ENCODE measurements around the gene CAVIN4. TPM values are rescaled to one million over a fixed set of nuclear protein-coding genes. Genes with fewer than 3 reads are reported as not detected.

The CAVIN4 gene
- total RNA-seq, 1 donor from 2014 or later: 7.4 TPM

GRCh38 chr9:100581081-100581480, 3.2 kb downstream of the CAVIN4 start:
- Mint-ChIP-seq H3K27ac (ENCODE audit: unreplicated experiment) (no peak overlapping the region), H3K36me3 (ENCODE audit: low read depth, unreplicated experiment) (peaks cover 9% of the 10 kb centered on the region), H3K4me1 (ENCODE audit: unreplicated experiment) (no peaks in the 10 kb centered on the region), H3K4me3 (ENCODE audit: unreplicated experiment) (no peak overlapping the region), H3K27me3 (ENCODE audit: unreplicated experiment) (peaks cover 1% of the 10 kb centered on the region), H3K9me3 (ENCODE audit: unreplicated experiment) (no peaks in the 10 kb centered on the region)
- DNase-seq (ENCODE audit: low spot score): no peak
- no peak for TF ChIP-seq CTCF (IDR thresholded peaks at IDR 0.05; ENCODE audit: unreplicated experiment)

GRCh38 chr9:100581661-100582060, 3.8 kb downstream of the CAVIN4 start:
- Mint-ChIP-seq H3K27me3 (ENCODE audit: unreplicated experiment) (peaks cover 1% of the 10 kb centered on the region), H3K9me3 (ENCODE audit: unreplicated experiment) (no peaks in the 10 kb centered on the region), H3K36me3 (ENCODE audit: low read depth, unreplicated experiment) (peaks cover 6% of the 10 kb centered on the region), H3K27ac (ENCODE audit: unreplicated experiment) (no peak overlapping the region), H3K4me1 (ENCODE audit: unreplicated experiment) (peaks cover 2% of the 10 kb centered on the region), H3K4me3 (ENCODE audit: unreplicated experiment) (no peak overlapping the region)
- TF ChIP-seq CTCF (IDR thresholded peaks at IDR 0.05; ENCODE audit: unreplicated experiment): no peak
- DNase-seq (ENCODE audit: low spot score): no peak

- H3K4me1 Mint-ChIP-seq (ENCODE audit: unreplicated experiment): peaks cover 13% of the 10 kb centered on the region
- no peaks in the 10 kb centered on the region for H3K9me3 Mint-ChIP-seq (ENCODE audit: unreplicated experiment)
- H3K4me3 Mint-ChIP-seq (ENCODE audit: unreplicated experiment): no peak overlapping the region
- peaks cover 1% of the 10 kb centered on the region for H3K27me3 Mint-ChIP-seq (ENCODE audit: unreplicated experiment)
- DNase-seq (ENCODE audit: low spot score): no peak
- no peak for TF ChIP-seq CTCF (IDR thresholded peaks at IDR 0.05; ENCODE audit: unreplicated experiment)
- peaks cover 2% of the 10 kb centered on the region for H3K36me3 Mint-ChIP-seq (ENCODE audit: low read depth, unreplicated experiment)
- H3K27ac Mint-ChIP-seq (ENCODE audit: unreplicated experiment): no peak overlapping the region
Measured at GRCh38 chr9:100583014-100583802, 5.3 kb downstream of the CAVIN4 start.

GRCh38 chr9:100584951-100585350, 7.1 kb downstream of the CAVIN4 start:
- Mint-ChIP-seq H3K27me3 (ENCODE audit: unreplicated experiment) (peaks cover 1% of the 10 kb centered on the region), H3K27ac (ENCODE audit: unreplicated experiment) (no peak overlapping the region)

More at GRCh38 chr9:100584951-100585350, 7.1 kb downstream of the CAVIN4 start:
- Mint-ChIP-seq H3K9me3 (ENCODE audit: unreplicated experiment) (no peaks in the 10 kb centered on the region), H3K36me3 (ENCODE audit: low read depth, unreplicated experiment) (no peaks in the 10 kb centered on the region), H3K4me1 (ENCODE audit: unreplicated experiment) (peaks cover 13% of the 10 kb centered on the region), H3K4me3 (ENCODE audit: unreplicated experiment) (no peak overlapping the region)
- TF ChIP-seq CTCF (IDR thresholded peaks at IDR 0.05; ENCODE audit: unreplicated experiment): no peak
- DNase-seq (ENCODE audit: low spot score): no peak

Data from endothelial cell (in vitro differentiated cells).